Activated T-cell treated with anti-CD3 and anti-CD28 coated beads for 48 hours (primary cell): ENCODE data around the gene MVD.

ENCODE experiments used
- DNase-seq: peaks from one replicate; pipeline ENCODE4 v3.0.0-alpha.2; 2020; ENCODE audit warnings: low read depth

The MVD gene

GRCh38 chr16:88605186-88606147 is 57.4 kb downstream of the MVD start:
- no peak for DNase-seq

- DNase-seq, result no peak
These were observed 60.8 kb downstream of the MVD start for GRCh38 chr16:88602091-88602490.
